HG03103 (cell line): ENCODE data around the gene TMEM125.
A peak's percentile ranks its signal among the peaks of the same experiment; 100 is the strongest.

Experiments
- ATAC-seq: cut with Tn5 transposase; IDR thresholded peaks from one replicate; pipeline ENCODE4 v1.9.1; 2021; ENCODE audit warnings: low read depth; ENCODE audit not compliant: unreplicated experiment

Gene TMEM125

GRCh38 chr1:43269627-43270375 lies at the start of gene TMEM125:
Gene TMEM125 (plus strand): TSS chr1:43269983. CDS start chr1:43272723, 2,740 bp downstream.
- no peak for ATAC-seq

GRCh38 chr1:43220905-43221778 lies 48.6 kb upstream of the TMEM125 start:
- ATAC-seq: peak; percentile 58

DNA sequence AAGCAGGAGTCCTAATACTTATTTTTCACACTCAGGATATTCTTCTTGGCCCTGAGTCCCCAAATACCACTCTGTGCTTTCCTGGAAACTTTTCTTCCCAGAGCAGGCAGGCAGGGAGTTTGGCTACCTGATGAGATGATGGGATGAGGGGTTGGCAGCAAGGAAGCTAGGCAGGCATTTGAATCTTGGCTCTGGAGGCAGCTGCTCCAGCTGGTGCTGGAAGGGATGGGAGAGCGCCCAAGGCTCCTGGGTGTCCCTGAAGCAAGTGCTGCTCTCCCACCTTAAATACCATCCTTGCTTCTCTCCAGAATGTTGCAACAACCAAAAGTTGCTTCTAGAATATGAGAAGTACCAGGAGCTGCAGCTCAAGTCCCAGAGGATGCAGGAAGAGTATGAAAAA lies 48.0 kb upstream of the TMEM125 start:
- no peak for ATAC-seq

DNA sequence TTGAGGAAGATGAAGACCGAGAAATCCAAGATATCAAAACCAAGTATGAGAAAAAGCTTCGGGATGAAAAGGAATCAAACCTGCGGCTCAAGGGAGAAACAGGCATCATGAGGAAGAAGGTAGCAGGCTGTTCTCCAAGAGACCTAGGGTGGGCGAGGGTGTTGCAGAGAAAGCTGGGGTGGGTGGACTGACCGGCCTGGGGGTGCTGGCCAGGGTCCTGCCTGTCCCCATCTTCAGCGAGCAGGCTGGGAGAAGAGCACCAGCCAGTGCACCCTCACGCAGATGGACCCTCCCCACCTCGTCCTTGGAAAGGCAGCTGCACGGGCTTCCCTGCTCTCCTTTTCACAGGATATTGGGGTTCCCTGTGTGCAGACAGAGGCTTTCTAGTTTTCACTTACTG lies 46.9 kb upstream of the TMEM125 start:
- ATAC-seq: no peak

- no peak for ATAC-seq
Observed at GRCh38 chr1:43225168-43225567, 44.6 kb upstream of the TMEM125 start.

- no peak for ATAC-seq
Observed at GRCh38 chr1:43227143-43227764, 42.5 kb upstream of the TMEM125 start.

GRCh38 chr1:43229826-43230780 lies 39.7 kb upstream of the TMEM125 start:
- ATAC-seq: no peak

GRCh38 chr1:43232074-43232473 lies 37.7 kb upstream of the TMEM125 start:
- no peak for ATAC-seq

GRCh38 chr1:43232482-43232881 lies 37.3 kb upstream of the TMEM125 start:
- no peak for ATAC-seq

GRCh38 chr1:43233631-43234030 lies 36.2 kb upstream of the TMEM125 start:
- ATAC-seq: no peak

DNA sequence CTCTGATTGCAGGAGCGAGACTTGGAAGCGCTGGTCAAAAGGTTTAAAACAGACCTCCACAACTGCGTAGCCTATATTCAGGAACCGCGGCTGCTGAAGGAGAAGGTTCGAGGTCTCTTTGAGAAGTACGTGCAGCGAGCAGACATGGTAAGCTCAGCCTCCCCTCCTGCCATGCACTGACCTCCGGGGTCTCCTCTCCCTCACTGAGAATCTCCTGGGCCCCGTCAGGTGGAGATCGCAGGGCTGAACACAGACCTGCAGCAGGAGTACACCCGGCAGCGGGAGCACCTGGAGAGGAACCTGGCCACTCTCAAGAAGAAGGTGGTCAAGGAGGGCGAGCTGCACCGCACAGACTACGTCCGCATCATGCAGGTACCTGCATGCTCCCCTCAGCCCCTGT lies 35.5 kb upstream of the TMEM125 start:
- no peak for ATAC-seq

GRCh38 chr1:43235040-43235439 lies 34.7 kb upstream of the TMEM125 start:
- no peak for ATAC-seq

GRCh38 chr1:43235451-43236121 lies 34.2 kb upstream of the TMEM125 start:
- no peak for ATAC-seq

DNA sequence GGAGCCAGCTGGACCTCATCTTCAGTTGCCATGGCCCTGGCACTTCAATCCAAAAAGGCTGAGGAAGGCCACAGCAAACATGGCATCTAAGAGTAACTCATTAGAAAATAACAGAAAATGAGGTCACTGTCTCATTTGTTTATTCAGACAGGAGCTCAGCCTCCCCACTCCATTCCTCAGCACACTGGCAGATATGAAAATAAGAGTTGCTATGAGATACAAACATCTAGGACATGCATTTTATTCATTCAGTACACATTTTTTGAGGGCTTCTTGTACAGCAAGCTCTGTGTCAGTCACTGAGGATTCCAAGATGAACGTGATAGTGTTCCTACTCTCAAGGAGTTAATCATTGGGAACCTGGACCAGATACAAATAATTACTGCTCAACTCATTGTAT lies 32.7 kb upstream of the TMEM125 start:
- no peak for ATAC-seq

- ATAC-seq: no peak
Observed at GRCh38 chr1:43238085-43238484, 31.7 kb upstream of the TMEM125 start.

DNA sequence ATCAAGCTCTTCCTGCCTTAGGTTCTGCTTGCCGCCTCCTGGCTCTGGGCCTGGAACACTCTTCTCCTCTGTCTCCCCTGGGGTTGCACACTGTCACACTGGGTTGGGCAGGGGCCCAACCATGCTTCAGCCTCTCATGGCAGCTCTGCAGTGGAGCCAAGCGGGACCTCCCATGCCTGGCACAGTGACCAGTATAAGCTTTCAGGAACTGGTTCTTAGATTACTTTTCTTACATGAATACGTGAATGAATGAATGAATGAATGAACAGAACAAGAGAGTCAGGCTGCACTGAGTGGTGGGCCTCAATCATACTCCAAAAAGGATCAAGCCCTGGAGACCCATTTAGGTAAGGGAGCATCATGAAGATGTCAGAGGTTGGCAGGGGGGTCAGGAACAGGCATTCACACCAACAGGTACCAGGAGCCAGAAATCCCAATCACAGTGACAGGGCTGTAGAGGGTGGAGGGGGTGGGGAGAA lies 30.8 kb upstream of the TMEM125 start:
- no peak for ATAC-seq

- ATAC-seq: peak; percentile 75
Observed at GRCh38 chr1:43239484-43239883, 30.3 kb upstream of the TMEM125 start.

GRCh38 chr1:43241413-43241836 lies 28.4 kb upstream of the TMEM125 start:
- no peak for ATAC-seq

GRCh38 chr1:43243299-43243698 lies 26.5 kb upstream of the TMEM125 start:
- no peak for ATAC-seq
